Measurements from ENCODE around the gene KRTAP4-12. TPM values are rescaled to one million over a fixed set of nuclear protein-coding genes. Genes with fewer than 3 reads are reported as not detected.
"Not testable (repeated sequence)": the region's sequence is repeated elsewhere in the genome, so short reads cannot be mapped to it uniquely, and the experiment has no call there.

Gene KRTAP4-12
- not detected in 3 replicates for polyA plus RNA-seq
- polyA plus RNA-seq (2011; ENCODE audit: low read depth), result not detected
- polyA plus RNA-seq (2011; cell fraction: cytosol; rRNA removed), result not detected in 2 replicates
- not detected in 2 replicates for polyA plus RNA-seq (2011; cell fraction: nucleus; rRNA removed)
- not detected in 2 replicates for polyA plus RNA-seq (2012; ENCODE audit: low replicate concordance)
- not detected in 3 replicates for polyA minus RNA-seq
- polyA minus RNA-seq (2011; cell fraction: cytosol; rRNA and poly(A)+ RNA removed), result not detected
- polyA minus RNA-seq (2011; cell fraction: nucleus; rRNA and poly(A)+ RNA removed), result not detected in 2 replicates

- H2AFZ ChIP-seq (ENCODE audit: control insufficient read depth, low read length); H3K79me2 ChIP-seq (ENCODE audit: control insufficient read depth, insufficient read depth, low read length); H3K4me2 ChIP-seq (ENCODE audit: control insufficient read depth, extremely low read depth, insufficient read depth, low read depth, low read length); DNase-seq (ENCODE audit: low read depth, low spot score); H3K9ac ChIP-seq (ENCODE audit: control insufficient read depth, extremely low read depth, insufficient read depth, low read length); H3K9me3 ChIP-seq (ENCODE audit: control insufficient read depth, low read depth, low read length); H3K27me3 ChIP-seq (ENCODE audit: control insufficient read depth, extremely low read depth, insufficient read depth, low read length); H3K36me3 ChIP-seq (ENCODE audit: control insufficient read depth in 2 of 2, extremely low read depth in 1 of 2, insufficient read depth in 2 of 2, low read length in 2 of 2); dilution Hi-C loops (cut with MboI; ENCODE audit: extremely low pct_ligation_motif_present, low sequenced_read_pairs); FAIRE-seq; H3K27ac ChIP-seq (ENCODE audit: control insufficient read depth, insufficient read depth, low read length); H3K4me3 ChIP-seq (ENCODE audit: control insufficient read depth in 2 of 3, extremely low read depth in 1 of 3, insufficient read depth in 2 of 3, low read depth in 1 of 3, low read length in 3 of 3); H3K4me1 ChIP-seq (ENCODE audit: control insufficient read depth, extremely low read depth, insufficient read depth, low read length); H3K9me1 ChIP-seq (ENCODE audit: control insufficient read depth, extremely low read depth, insufficient read depth, low read length); H4K20me1 ChIP-seq (ENCODE audit: control insufficient read depth, extremely low read depth, insufficient read depth, low read length): not testable (repeated sequence)
Measured at GRCh38 chr17:41123991-41124371, at the start of gene KRTAP4-12. TSS of gene KRTAP4-12 (minus strand) at chr17:41124182. CDS start at chr17:41124122, 60 bp downstream.

GRCh38 chr17:41171886-41172285 lies 47.9 kb upstream of the KRTAP4-12 start:
- Histone ChIP-seq H3K4me2 (ENCODE audit: control insufficient read depth, extremely low read depth, insufficient read depth, low read depth, low read length) (no peak overlapping the region), H3K4me3 (ENCODE audit: control insufficient read depth in 2 of 3, extremely low read depth in 1 of 3, insufficient read depth in 2 of 3, low read depth in 1 of 3, low read length in 3 of 3) (no peak overlapping the region), H3K9me3 (ENCODE audit: control insufficient read depth, low read depth, low read length) (no peaks in the 10 kb centered on the region), H3K79me2 (ENCODE audit: control insufficient read depth, insufficient read depth, low read length) (no peaks in the 10 kb centered on the region), H3K27me3 (ENCODE audit: control insufficient read depth, extremely low read depth, insufficient read depth, low read length) (no peaks in the 10 kb centered on the region), H3K27ac (ENCODE audit: control insufficient read depth, insufficient read depth, low read length) (no peak overlapping the region), H3K9ac (ENCODE audit: control insufficient read depth, extremely low read depth, insufficient read depth, low read length) (no peak overlapping the region), H4K20me1 (ENCODE audit: control insufficient read depth, extremely low read depth, insufficient read depth, low read length) (no peaks in the 10 kb centered on the region), H3K36me3 (ENCODE audit: control insufficient read depth in 2 of 2, extremely low read depth in 1 of 2, insufficient read depth in 2 of 2, low read length in 2 of 2) (no peaks in the 10 kb centered on the region), H3K9me1 (ENCODE audit: control insufficient read depth, extremely low read depth, insufficient read depth, low read length) (no peaks in the 10 kb centered on the region), H2AFZ (ENCODE audit: control insufficient read depth, low read length) (no peak overlapping the region), H3K4me1 (ENCODE audit: control insufficient read depth, extremely low read depth, insufficient read depth, low read length) (no peaks in the 10 kb centered on the region)
- FAIRE-seq, result no peak
- DNase-seq (ENCODE audit: low read depth, low spot score), result no peak
- dilution Hi-C loops (cut with MboI; ENCODE audit: extremely low pct_ligation_motif_present, low sequenced_read_pairs), result no loop called here
- TF ChIP-seq EZH2 (IDR thresholded peaks at IDR 0.05; ENCODE audit: low read length) (no peak), CTCF (optimal IDR thresholded peaks at IDR 0.05 in 1 of 3, IDR thresholded peaks at IDR 0.05 in 1 of 3, conservative IDR thresholded peaks at IDR 0.05 in 1 of 3; ENCODE audit: extremely low read depth in 1 of 3, insufficient read depth in 2 of 3, low read length in 3 of 3) (no peak)

GRCh38 chr17:41168121-41168520 lies 44.1 kb upstream of the KRTAP4-12 start, which contains the start of gene KRTAP4-3:
TSS of gene KRTAP4-3 (minus strand) at chr17:41168221. CDS start at chr17:41168172, 49 bp downstream.
- no peaks in the 10 kb centered on the region for H3K4me1 ChIP-seq (ENCODE audit: control insufficient read depth, extremely low read depth, insufficient read depth, low read length)
- DNase-seq (ENCODE audit: low read depth, low spot score) (no peak), FAIRE-seq (no peak)
- TF ChIP-seq EZH2 (IDR thresholded peaks at IDR 0.05; ENCODE audit: low read length) (no peak), CTCF (optimal IDR thresholded peaks at IDR 0.05 in 1 of 3, IDR thresholded peaks at IDR 0.05 in 1 of 3, conservative IDR thresholded peaks at IDR 0.05 in 1 of 3; ENCODE audit: extremely low read depth in 1 of 3, insufficient read depth in 2 of 3, low read length in 3 of 3) (no peak)
- no peaks in the 10 kb centered on the region for H3K9me3 ChIP-seq (ENCODE audit: control insufficient read depth, low read depth, low read length)
- no peaks in the 10 kb centered on the region for H3K27me3 ChIP-seq (ENCODE audit: control insufficient read depth, extremely low read depth, insufficient read depth, low read length)
- dilution Hi-C loops (cut with MboI; ENCODE audit: extremely low pct_ligation_motif_present, low sequenced_read_pairs), result no loop called here
- no peak within 1 kb of the TSS for H3K9ac ChIP-seq (ENCODE audit: control insufficient read depth, extremely low read depth, insufficient read depth, low read length)
- H3K4me3 ChIP-seq (ENCODE audit: control insufficient read depth in 2 of 3, extremely low read depth in 1 of 3, insufficient read depth in 2 of 3, low read depth in 1 of 3, low read length in 3 of 3), result no peak within 1 kb of the TSS
- no peak within 1 kb of the TSS for H3K27ac ChIP-seq (ENCODE audit: control insufficient read depth, insufficient read depth, low read length)
- no peak within 1 kb of the TSS for H2AFZ ChIP-seq (ENCODE audit: control insufficient read depth, low read length)
- H3K9me1 ChIP-seq (ENCODE audit: control insufficient read depth, extremely low read depth, insufficient read depth, low read length), result no peaks in the 10 kb centered on the region
- no peak within 1 kb of the TSS for H3K4me2 ChIP-seq (ENCODE audit: control insufficient read depth, extremely low read depth, insufficient read depth, low read depth, low read length)
- no peaks in the 10 kb centered on the region for H3K79me2 ChIP-seq (ENCODE audit: control insufficient read depth, insufficient read depth, low read length)
- no peaks in the 10 kb centered on the region for H3K36me3 ChIP-seq (ENCODE audit: control insufficient read depth in 2 of 2, extremely low read depth in 1 of 2, insufficient read depth in 2 of 2, low read length in 2 of 2)
- H4K20me1 ChIP-seq (ENCODE audit: control insufficient read depth, extremely low read depth, insufficient read depth, low read length), result no peaks in the 10 kb centered on the region
